Measurements from ENCODE around the gene NAPB.

DNA sequence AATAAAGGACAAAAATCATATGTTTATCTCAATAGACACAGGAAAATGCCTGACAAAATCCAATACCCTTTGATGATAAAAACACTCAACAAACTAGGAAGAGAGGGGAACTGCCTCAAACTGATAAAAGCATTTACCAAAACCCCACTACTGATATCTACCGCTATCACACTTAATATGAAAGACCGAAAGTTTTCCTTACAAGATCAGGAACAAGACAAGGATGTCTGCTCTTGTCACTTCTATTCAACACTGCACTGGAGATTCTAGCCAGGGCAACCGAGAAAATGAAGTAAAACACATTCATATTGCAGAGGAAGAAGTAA lies 34.2 kb downstream of the NAPB start:
- TF ChIP-seq CTCF (conservative IDR thresholded peaks at IDR 0.05; ENCODE audit: low read length) (no peak), EZH2phosphoT487 (IDR thresholded peaks at IDR 0.05; ENCODE audit: borderline replicate concordance) (no peak)
